ENCODE results near the gene SAP30BP. TPM values are rescaled to one million over a fixed set of nuclear protein-coding genes. Genes with fewer than 3 reads are reported as not detected.

Gene SAP30BP
- total RNA-seq, 2 experiments from 2014 or later, result 81.4 to 92.7 TPM

Other genes starting within 250 kb of the SAP30BP start
- gene TMEM94, start 210.7 kb upstream of the SAP30BP start, total RNA-seq, result 10 to 100 TPM; 51.4 to 53.0 TPM
- gene CASKIN2, start 151.8 kb upstream of the SAP30BP start, total RNA-seq, result 1 to 10 TPM; 4.7 to 5.3 TPM
- gene TSEN54, start 150.8 kb upstream of the SAP30BP start, total RNA-seq, result 10 to 100 TPM; 34.9 to 39.7 TPM
- gene LLGL2, start 141.6 kb upstream of the SAP30BP start, total RNA-seq, result 10 to 100 TPM; 15.6 to 17.1 TPM
- 10 to 100 TPM; 16.8 to 20.5 TPM for gene MYO15B, start 79.5 kb upstream of the SAP30BP start, total RNA-seq
- gene SMIM5, start 33.9 kb upstream of the SAP30BP start, total RNA-seq, result not detected
- 10 to 100 TPM; 27.7 to 31.3 TPM for gene RECQL5, start 184 bp upstream of the SAP30BP start, total RNA-seq
- 1 to 10 TPM in 1 of 2 experiments, under 1 TPM in 1; 0.67 to 1.1 TPM for gene ITGB4, start 54.1 kb downstream of the SAP30BP start, total RNA-seq
- gene GALK1, start 97.9 kb downstream of the SAP30BP start, total RNA-seq, result 10 to 100 TPM; 69.3 to 69.7 TPM
- gene UNK, start 117.5 kb downstream of the SAP30BP start, total RNA-seq, result 10 to 100 TPM; 21.8 to 24.7 TPM
- gene UNC13D, start 177.1 kb downstream of the SAP30BP start, total RNA-seq, result 100 to 1,000 TPM; 135 to 139 TPM
- 10 to 100 TPM; 79.1 to 80.6 TPM for gene WBP2, start 188.0 kb downstream of the SAP30BP start, total RNA-seq
- gene TRIM47, start 211.2 kb downstream of the SAP30BP start, total RNA-seq, result 10 to 100 TPM; 18.5 to 19.5 TPM
- gene TRIM65, start 229.6 kb downstream of the SAP30BP start, total RNA-seq, result 10 to 100 TPM; 27.5 to 28.2 TPM
- 100 to 1,000 TPM; 108 TPM for gene MRPL38, start 237.5 kb downstream of the SAP30BP start, total RNA-seq

All from activated CD4-positive, alpha-beta memory T cell treated with anti-CD3 and anti-CD28 coated beads for 36 hours (primary cell).